HL-60 (cell line): ENCODE data around the gene TBCCD1.

Source experiments
- DNase-seq, 2 experiments: peaks; one replicate each; pipeline ENCODE4 v3.0.0-alpha.2; 2010 to 2020; ENCODE audit warnings: low read depth in 1 of 2, low spot score in 1 of 2
- H3K27ac ChIP-seq: fragments of 250-450 bp; sonication (Bioruptor Pico); replicated peaks from 2 replicates; pipeline ENCODE4 v1.5.1; 2020; ENCODE audit warnings: mild to moderate bottlenecking, moderate library complexity
- H3K27me3 ChIP-seq: fragments of 250-450 bp; sonication (Bioruptor Pico); 2 replicates; pipeline ENCODE4 v1.5.1; 2021; ENCODE audit warnings: mild to moderate bottlenecking, moderate library complexity; ENCODE audit not compliant: insufficient read depth, poor library complexity, severe bottlenecking
- H3K4me3 ChIP-seq: replicated peaks from 2 replicates; pipeline ENCODE4 v1.5.1; 2011; ENCODE audit warnings: mild to moderate bottlenecking, control low read depth, low read length; ENCODE audit not compliant: insufficient read depth
- GABPA ChIP-seq: IDR thresholded peaks from 2 replicates; pipeline ENCODE4 v1.6.1; 2012; ENCODE audit warnings: low read depth
- POLR2AphosphoS5 ChIP-seq: IDR thresholded peaks from 2 replicates; pipeline ENCODE4 v1.6.1; 2012; ENCODE audit warnings: low read depth
- SPI1 ChIP-seq: IDR thresholded peaks from 2 replicates; pipeline ENCODE4 v1.6.1; 2012; ENCODE audit warnings: low read depth, mild to moderate bottlenecking, borderline replicate concordance
- TF ChIP-seq, protein P1 (sequence below): IDR thresholded peaks from 2 replicates; pipeline ENCODE4 v1.6.1; 2012; ENCODE audit warnings: low read depth; ENCODE audit not compliant: insufficient replicate concordance
- TF ChIP-seq, protein P2 (sequence below): IDR thresholded peaks from one replicate; pipeline ENCODE4 v1.5.1; 2011; ENCODE audit warnings: low read length, control low read depth, inconsistent platforms; ENCODE audit not compliant: insufficient read depth

The TBCCD1 gene

DNA sequence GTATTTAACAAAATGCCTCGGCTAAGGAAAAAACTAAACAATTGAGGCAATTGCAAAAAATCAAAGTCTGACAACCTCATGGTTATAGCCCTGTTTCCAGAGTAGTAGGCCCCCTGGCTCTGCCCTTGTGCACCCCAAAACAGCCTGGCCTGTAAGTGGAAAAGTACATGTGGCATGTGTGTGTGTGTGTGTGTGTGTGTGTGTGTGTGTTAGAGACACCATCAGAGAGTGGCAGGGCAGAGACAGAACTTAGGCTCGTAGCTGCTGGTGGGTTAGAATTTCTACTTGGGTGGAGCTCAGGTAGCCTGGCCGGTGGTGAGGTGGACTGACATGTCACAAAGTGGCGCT lies 31.6 kb upstream of the TBCCD1 start:
- TF ChIP-seq, protein P1, sequence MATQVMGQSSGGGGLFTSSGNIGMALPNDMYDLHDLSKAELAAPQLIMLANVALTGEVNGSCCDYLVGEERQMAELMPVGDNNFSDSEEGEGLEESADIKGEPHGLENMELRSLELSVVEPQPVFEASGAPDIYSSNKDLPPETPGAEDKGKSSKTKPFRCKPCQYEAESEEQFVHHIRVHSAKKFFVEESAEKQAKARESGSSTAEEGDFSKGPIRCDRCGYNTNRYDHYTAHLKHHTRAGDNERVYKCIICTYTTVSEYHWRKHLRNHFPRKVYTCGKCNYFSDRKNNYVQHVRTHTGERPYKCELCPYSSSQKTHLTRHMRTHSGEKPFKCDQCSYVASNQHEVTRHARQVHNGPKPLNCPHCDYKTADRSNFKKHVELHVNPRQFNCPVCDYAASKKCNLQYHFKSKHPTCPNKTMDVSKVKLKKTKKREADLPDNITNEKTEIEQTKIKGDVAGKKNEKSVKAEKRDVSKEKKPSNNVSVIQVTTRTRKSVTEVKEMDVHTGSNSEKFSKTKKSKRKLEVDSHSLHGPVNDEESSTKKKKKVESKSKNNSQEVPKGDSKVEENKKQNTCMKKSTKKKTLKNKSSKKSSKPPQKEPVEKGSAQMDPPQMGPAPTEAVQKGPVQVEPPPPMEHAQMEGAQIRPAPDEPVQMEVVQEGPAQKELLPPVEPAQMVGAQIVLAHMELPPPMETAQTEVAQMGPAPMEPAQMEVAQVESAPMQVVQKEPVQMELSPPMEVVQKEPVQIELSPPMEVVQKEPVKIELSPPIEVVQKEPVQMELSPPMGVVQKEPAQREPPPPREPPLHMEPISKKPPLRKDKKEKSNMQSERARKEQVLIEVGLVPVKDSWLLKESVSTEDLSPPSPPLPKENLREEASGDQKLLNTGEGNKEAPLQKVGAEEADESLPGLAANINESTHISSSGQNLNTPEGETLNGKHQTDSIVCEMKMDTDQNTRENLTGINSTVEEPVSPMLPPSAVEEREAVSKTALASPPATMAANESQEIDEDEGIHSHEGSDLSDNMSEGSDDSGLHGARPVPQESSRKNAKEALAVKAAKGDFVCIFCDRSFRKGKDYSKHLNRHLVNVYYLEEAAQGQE, result no peak
- TF ChIP-seq SPI1 (no peak), GABPA (no peak), POLR2AphosphoS5 (no peak)
- TF ChIP-seq, protein P2, sequence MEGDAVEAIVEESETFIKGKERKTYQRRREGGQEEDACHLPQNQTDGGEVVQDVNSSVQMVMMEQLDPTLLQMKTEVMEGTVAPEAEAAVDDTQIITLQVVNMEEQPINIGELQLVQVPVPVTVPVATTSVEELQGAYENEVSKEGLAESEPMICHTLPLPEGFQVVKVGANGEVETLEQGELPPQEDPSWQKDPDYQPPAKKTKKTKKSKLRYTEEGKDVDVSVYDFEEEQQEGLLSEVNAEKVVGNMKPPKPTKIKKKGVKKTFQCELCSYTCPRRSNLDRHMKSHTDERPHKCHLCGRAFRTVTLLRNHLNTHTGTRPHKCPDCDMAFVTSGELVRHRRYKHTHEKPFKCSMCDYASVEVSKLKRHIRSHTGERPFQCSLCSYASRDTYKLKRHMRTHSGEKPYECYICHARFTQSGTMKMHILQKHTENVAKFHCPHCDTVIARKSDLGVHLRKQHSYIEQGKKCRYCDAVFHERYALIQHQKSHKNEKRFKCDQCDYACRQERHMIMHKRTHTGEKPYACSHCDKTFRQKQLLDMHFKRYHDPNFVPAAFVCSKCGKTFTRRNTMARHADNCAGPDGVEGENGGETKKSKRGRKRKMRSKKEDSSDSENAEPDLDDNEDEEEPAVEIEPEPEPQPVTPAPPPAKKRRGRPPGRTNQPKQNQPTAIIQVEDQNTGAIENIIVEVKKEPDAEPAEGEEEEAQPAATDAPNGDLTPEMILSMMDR, result no peak
- Histone ChIP-seq H3K27ac (no peak overlapping the region), H3K4me3 (no peak overlapping the region), H3K27me3 (no peaks in the 10 kb centered on the region)
- no peak for DNase-seq

DNA sequence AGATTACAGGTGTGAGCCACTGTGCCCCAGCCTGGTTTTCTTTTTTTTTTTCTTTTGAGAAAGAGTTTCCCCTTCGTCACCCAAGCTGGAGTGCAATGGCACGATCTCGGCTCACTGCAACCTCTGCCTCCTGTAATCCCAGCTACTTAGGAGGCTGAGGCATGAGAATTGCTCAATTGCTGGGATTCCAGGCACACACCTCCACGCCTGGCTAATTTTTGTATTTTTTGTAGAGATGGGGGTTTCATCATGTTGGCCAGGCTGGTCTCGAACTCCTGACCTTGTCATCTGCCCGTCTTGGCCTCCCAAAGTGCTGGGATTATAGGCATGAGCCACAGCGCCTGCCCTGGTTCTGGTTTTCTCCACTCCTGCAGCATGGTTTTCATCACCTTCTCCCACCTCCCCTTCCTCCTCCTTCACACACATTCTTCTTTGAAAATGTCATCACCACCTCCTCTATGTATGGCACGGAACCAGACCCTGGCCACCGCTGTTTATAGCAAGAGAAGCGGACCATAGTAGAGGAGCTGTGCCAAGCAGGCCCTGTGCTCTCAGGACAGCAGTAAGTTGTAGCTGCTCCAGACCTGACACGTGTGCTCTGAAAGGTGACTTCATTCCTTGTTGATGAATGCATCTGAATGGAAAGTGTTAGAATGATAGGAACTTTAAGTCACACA lies 31.1 kb upstream of the TBCCD1 start:
- DNase-seq, result no peak
- Histone ChIP-seq H3K27ac (no peak overlapping the region), H3K4me3 (no peak overlapping the region), H3K27me3 (no peaks in the 10 kb centered on the region)
- TF ChIP-seq SPI1 (no peak), POLR2AphosphoS5 (no peak)
- TF ChIP-seq, protein P1, result no peak
- TF ChIP-seq, protein P2, result no peak

DNA sequence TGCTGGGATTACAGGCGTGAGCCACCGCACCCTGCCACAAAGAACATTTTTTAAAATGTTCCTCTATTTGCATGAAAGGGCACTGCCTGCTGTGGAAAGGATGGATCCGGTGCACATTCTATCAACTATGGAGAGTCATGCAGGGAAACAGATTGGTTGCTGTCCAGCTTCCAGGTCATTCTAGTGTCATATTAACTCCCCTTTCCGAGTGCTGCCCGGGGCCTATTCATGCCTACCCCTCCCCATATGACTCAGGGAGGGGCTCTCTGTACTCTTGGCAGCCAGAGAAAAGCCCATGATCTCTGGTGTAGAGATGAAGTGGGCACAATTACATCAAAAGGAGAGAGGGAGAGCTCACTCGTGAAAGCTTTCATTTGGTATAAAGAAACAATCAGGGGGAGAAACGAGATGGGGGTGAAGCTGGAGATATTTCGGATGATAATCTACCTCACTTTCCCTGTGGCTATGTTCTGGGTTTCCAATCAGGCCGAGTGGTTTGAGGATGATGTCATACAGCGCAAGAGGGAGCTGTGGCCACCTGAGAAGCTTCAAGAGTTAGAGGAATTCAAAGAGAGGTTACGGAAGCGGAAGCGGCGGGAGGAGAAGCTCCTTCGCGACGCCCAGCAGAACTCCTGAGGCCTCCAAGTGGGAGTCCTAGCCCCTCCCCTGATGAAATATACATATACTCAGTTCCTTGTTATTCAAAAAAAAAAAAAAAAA lies 29.6 kb upstream of the TBCCD1 start:
- H3K4me3 ChIP-seq, result no peak overlapping the region
- DNase-seq, result no peak
- H3K27ac ChIP-seq, result no peak overlapping the region
- TF ChIP-seq, protein P1, result peak; percentile 59
- TF ChIP-seq GABPA, result no peak
- H3K27me3 ChIP-seq, result no peaks in the 10 kb centered on the region
